GM12878 (cell line): ENCODE results near the gene BBX. TPM values are rescaled to one million over a fixed set of nuclear protein-coding genes. Genes with fewer than 3 reads are reported as not detected.

ENCODE experiments used
- ATAC-seq: fragments of 200-7000 bp; cut with Tn5 transposase; 3 replicates; pipeline ENCODE4 v1.9.1; 2020; ENCODE audit warnings: mild to moderate bottlenecking, moderate library complexity
- BruUV-seq: library from RNA; stranded (reverse); fragments of 400-500 nt; replicated peaks from 2 replicates; lab custom pipeline; 2021; lab: Mats Ljungman, UMichigan
- CTCF ChIA-PET: fragments of 300-600 bp; sonication (Branson Sonifier 250); formaldehyde crosslinking; extraction: SDS; loops from one replicate; lab custom pipeline; 2021; ENCODE audit warnings: inconsistent platforms; lab: Yijun Ruan, JAX
- POLR2A ChIA-PET: fragments of 350-600 bp; formaldehyde crosslinking; extraction: SDS; loops from one replicate; lab custom pipeline; 2021; ENCODE audit warnings: inconsistent platforms; lab: Charles Lee
- RAD21 ChIA-PET: fragments of 300-600 bp; sonication (Branson Sonifier 250); formaldehyde crosslinking; loops from one replicate; lab custom pipeline; 2023; ENCODE audit warnings: antibody characterized with exemption; ENCODE audit not compliant: unreplicated experiment; lab: Charles Lee
- SMC1A ChIA-PET: fragments of 300-600 bp; sonication (Branson Sonifier 250); formaldehyde crosslinking; loops from one replicate; lab custom pipeline; 2023; ENCODE audit not compliant: unreplicated experiment, uncharacterized antibody; lab: Charles Lee
- DNase-seq: peaks from one replicate; pipeline ENCODE4 v3.0.0-alpha.2; 2011; ENCODE audit warnings: low read depth, low spot score
- FAIRE-seq: peaks from 3 replicates; lab custom pipeline; 2011; peaks lifted over from hg19 to GRCh38; lab: Jason Lieb, UNC
- H2AFZ ChIP-seq: 2 replicates; pipeline ENCODE4 v1.6.0; 2011; ENCODE audit warnings: low read depth, low read length, control low read depth; ENCODE audit not compliant: control insufficient read depth
- H3K27ac ChIP-seq: 2 replicates; pipeline ENCODE4 v1.5.1; 2011; ENCODE audit warnings: control low read depth; ENCODE audit not compliant: control insufficient read depth, insufficient read depth
- H3K27me3 ChIP-seq, 2 experiments: replicated peaks in 1 of 2; 2 replicates each; pipeline versions ENCODE4 v1.6.0 to v1.6.1; 2011; ENCODE audit warnings: low read length in 1 of 2; ENCODE audit not compliant: control insufficient read depth in 2 of 2, insufficient read depth in 2 of 2
- H3K36me3 ChIP-seq, 2 experiments: 2 replicates each; pipeline ENCODE4 v1.5.1; 2011; ENCODE audit warnings: low read length in 1 of 2; ENCODE audit not compliant: control insufficient read depth in 2 of 2, insufficient read depth in 2 of 2
- H3K4me1 ChIP-seq: 2 replicates; pipeline ENCODE4 v1.6.1; 2011; ENCODE audit warnings: mild to moderate bottlenecking, low read length, moderate library complexity, mixed read lengths; ENCODE audit not compliant: control insufficient read depth, insufficient read depth
- H3K4me2 ChIP-seq: 2 replicates; pipeline ENCODE4 v1.6.0; 2011; ENCODE audit warnings: control low read depth; ENCODE audit not compliant: control insufficient read depth, insufficient read depth
- H3K4me3 ChIP-seq: fragments of 200-600 bp; sonication (generic); 2 replicates; pipeline ENCODE4 v1.5.1; 2016
- H3K79me2 ChIP-seq: 2 replicates; pipeline ENCODE4 v1.6.0; 2011; ENCODE audit warnings: low read length; ENCODE audit not compliant: control insufficient read depth, insufficient read depth
- H3K9ac ChIP-seq: 2 replicates; pipeline ENCODE4 v1.8.0; 2011; ENCODE audit warnings: low read length, control low read depth, mixed read lengths; ENCODE audit not compliant: control insufficient read depth, insufficient read depth
- H3K9me3 ChIP-seq: replicated peaks from 3 replicates; pipeline ENCODE4 v1.5.1; 2011; ENCODE audit warnings: mild to moderate bottlenecking, low read length; ENCODE audit not compliant: control insufficient read depth, insufficient read depth
- H4K20me1 ChIP-seq: 2 replicates; pipeline ENCODE4 v1.6.0; 2011; ENCODE audit not compliant: control insufficient read depth, insufficient read depth
- BCL3 ChIP-seq: IDR thresholded peaks from 2 replicates; pipeline ENCODE4 v1.6.1; 2011; ENCODE audit warnings: borderline replicate concordance, low read depth, mild to moderate bottlenecking, moderate library complexity, low read length; ENCODE audit not compliant: insufficient read depth, poor library complexity, severe bottlenecking
- BHLHE40 ChIP-seq, 2 experiments: fragments of 450-650 bp in 1 of 2; IDR thresholded peaks; 2 replicates each; pipeline ENCODE4 v1.6.1; 2011 to 2017; ENCODE audit warnings: low read depth in 2 of 2, borderline replicate concordance in 1 of 2, improper control_type of control experiment in 1 of 2, low read length in 1 of 2, mild to moderate bottlenecking in 1 of 2
- CEBPZ ChIP-seq: fragments of 150-350 bp; IDR thresholded peaks from 2 replicates; pipeline ENCODE4 v1.6.1; 2016; ENCODE audit warnings: low read depth, low read length
- CREB1 ChIP-seq: IDR thresholded peaks from 2 replicates; pipeline ENCODE4 v1.6.1; 2012; ENCODE audit warnings: low read depth, mild to moderate bottlenecking, inconsistent platforms
- EED ChIP-seq: sonication (generic); IDR thresholded peaks from 2 replicates; pipeline ENCODE4 v1.6.1; 2016; ENCODE audit warnings: antibody characterized with exemption, low read depth
- FOXM1 ChIP-seq: IDR thresholded peaks from 2 replicates; pipeline ENCODE4 v1.6.1; 2012; ENCODE audit warnings: low read depth, mild to moderate bottlenecking, inconsistent platforms, low read length, moderate library complexity
- GATAD2B ChIP-seq: fragments of 450-650 bp; conservative IDR thresholded peaks from 2 replicates; pipeline ENCODE4 v1.6.1; 2017; ENCODE audit warnings: low read depth, mild to moderate bottlenecking, moderate library complexity
- JUNB ChIP-seq: IDR thresholded peaks from 2 replicates; pipeline ENCODE4 v1.6.1; 2016; ENCODE audit warnings: antibody characterized with exemption, mild to moderate bottlenecking
- NR2C1 ChIP-seq: fragments of 450-650 bp; IDR thresholded peaks from 2 replicates; pipeline ENCODE4 v1.6.1; 2017; ENCODE audit warnings: antibody characterized with exemption, mild to moderate bottlenecking, moderate library complexity
- NR2F1 ChIP-seq: fragments of 450-650 bp; conservative IDR thresholded peaks from 2 replicates; pipeline ENCODE4 v1.6.1; 2017; ENCODE audit warnings: mild to moderate bottlenecking
- PKNOX1 ChIP-seq: fragments of 450-650 bp; IDR thresholded peaks from 2 replicates; pipeline ENCODE4 v1.6.1; 2016; ENCODE audit warnings: mild to moderate bottlenecking
- PML ChIP-seq: IDR thresholded peaks from 2 replicates; pipeline ENCODE4 v1.6.1; 2012; ENCODE audit warnings: low read length, inconsistent platforms
- POLR2A ChIP-seq: IDR thresholded peaks from 2 replicates; pipeline ENCODE4 v1.6.1; 2011; ENCODE audit warnings: low read depth, mild to moderate bottlenecking, low read length
- RAD51 ChIP-seq: fragments of 450-650 bp; IDR thresholded peaks from 2 replicates; pipeline ENCODE4 v1.6.1; 2016; ENCODE audit warnings: moderate library complexity, mild to moderate bottlenecking, inconsistent platforms
- STAT3 ChIP-seq: IDR thresholded peaks from 2 replicates; pipeline ENCODE4 v1.6.1; 2011; ENCODE audit warnings: low read depth, low read length, improper control_type of control experiment
- YBX1 ChIP-seq: fragments of 450-650 bp; IDR thresholded peaks from 2 replicates; pipeline ENCODE4 v1.6.1; 2016; ENCODE audit warnings: antibody characterized with exemption
- ZNF207 ChIP-seq: fragments of 450-650 bp; IDR thresholded peaks from 2 replicates; pipeline ENCODE4 v1.6.1; 2014; ENCODE audit warnings: antibody characterized with exemption, mild to moderate bottlenecking, borderline replicate concordance
- ZNF622 ChIP-seq: fragments of 450-650 bp; IDR thresholded peaks from 2 replicates; pipeline ENCODE4 v1.6.1; 2017; ENCODE audit warnings: mild to moderate bottlenecking, inconsistent platforms
- WGBS: methylation state at CpG from one replicate; pipeline ENCODE4 v1.1.6; 2016; ENCODE audit warnings: low lambda C conversion rate; ENCODE audit not compliant: insufficient replicate concordance, insufficient coverage; ENCODE audit errors: missing lambda C conversion rate; 5-methylcytosine and 5-hydroxymethylcytosine counted together
- in situ Hi-C: fragments of 300-500 bp; cut with MboI; formaldehyde crosslinking; loops from 9 replicates; pipeline ENCODE4 v1.14.3; 2018; ENCODE audit warnings: mixed read lengths
- intact Hi-C: fragments of 100-400 bp; cut with micrococcal nuclease; formaldehyde crosslinking; loops from one replicate; pipeline ENCODE4 v1.14.2; 2022; ENCODE audit not compliant: unreplicated experiment
- polyA plus RNA-seq, 11 experiments: library from polyadenylated mRNA; depleted of rRNA in 4 of 11; unstranded in 6 of 11; stranded (reverse) in 5 of 11; fragments of >200 nt; fragmentation: Nextera tagmentation in 4 of 11; fragmentation: Illumina TruSeq in 1 of 11; extraction: Ambion mirVana in 4 of 11; extraction: Trizol in 1 of 11; gene quantifications; 1 replicate in 1 of 11; 2 replicates in 10 of 11; pipeline versions ENCODE4 v1.2.1 to v1.2.3, GENCODE V29; 2011 to 2016; ENCODE audit warnings: inconsistent platforms in 2 of 11, missing spikeins in 2 of 11, low read depth in 1 of 11
- total RNA-seq, 4 experiments: library from RNA; depleted of rRNA in 3 of 4; stranded (reverse); fragments of >200 nt in 3 of 4; fragmentation: Illumina TruSeq in 1 of 4; extraction: Trizol in 1 of 4; gene quantifications; 2 replicates each; pipeline versions ENCODE4 v1.2.1 to v1.2.3, GENCODE V29; 2013 to 2021

Gene BBX
- total and polyA plus RNA-seq, 10 of the 15 experiments (the other 5 are each of a cell fraction or from before 2014, with no cell fraction given), result 13.3 to 38.5 (median 32.0) TPM

- H3K4me1 ChIP-seq, result 0 out of 2 replicates have a peak, but pooled peaks cover 4% of the 10 kb centered on the region
- ATAC-seq, result no peak
- ChIA-PET POLR2A (no interaction called here), CTCF (no interaction called here), SMC1A (interaction anchor here (0.8 kb wide), 1 partner anchor 26 kb away, joined by 4 read pairs; no protein-coding TSS in a partner anchor)
- no peaks in the 10 kb centered on the region for H3K9me3 ChIP-seq
- no peak overlapping the region for H2AFZ ChIP-seq
- no peak overlapping the region for H3K4me3 ChIP-seq
- 91% methylated on average over 2 of the region's 2 CpGs for WGBS
- no peak overlapping the region for H3K9ac ChIP-seq
- in situ Hi-C loops, result no loop called here
- no peak for DNase-seq
- intact Hi-C loops, result no loop called here
- no peak overlapping the region for H3K4me2 ChIP-seq
- H3K27me3 ChIP-seq, result no peaks in the 10 kb centered on the region
- TF ChIP-seq ZNF622, result no peak
- no peak for TF ChIP-seq RAD51
- TF ChIP-seq YBX1, result no peak
- TF ChIP-seq BCL3, result no peak
- no peak for TF ChIP-seq NR2F1
- TF ChIP-seq PKNOX1, result no peak
- TF ChIP-seq STAT3, result no peak
- TF ChIP-seq BHLHE40 (IDR thresholded peaks at IDR 0.05; ENCODE audit: borderline replicate concordance in 1 of 2, low read depth in 2 of 2, low read length in 1 of 2), result no peak
- no peak for TF ChIP-seq EED
- no peak for TF ChIP-seq NR2C1
- no peak for TF ChIP-seq ZNF207
- TF ChIP-seq CREB1, result no peak
- no peak for TF ChIP-seq FOXM1
- TF ChIP-seq PML, result no peak
- no peak for TF ChIP-seq CEBPZ
- no peak for TF ChIP-seq JUNB
- no peak for TF ChIP-seq POLR2A
- TF ChIP-seq GATAD2B, result no peak
- TF ChIP-seq, all 136 proteins: peak for 0
- BruUV-seq, result no TSS peak
- no peak overlapping the region for H3K27ac ChIP-seq
- H4K20me1 ChIP-seq, result no peaks in the 10 kb centered on the region
- H3K36me3 ChIP-seq, result peaks cover 3 to 14% of the 10 kb centered on the region in 2 experiments
- RAD21 ChIA-PET, result no interaction called here
- FAIRE-seq, result no peak
- H3K79me2 ChIP-seq, result no peaks in the 10 kb centered on the region
Observed at GRCh38 chr3:107806021-107806420, 283.3 kb downstream of the BBX start.
